Endothelial cell of umbilical vein (primary cell): ENCODE data around the gene CREBL2. TPM values are rescaled to one million over a fixed set of nuclear protein-coding genes. Genes with fewer than 3 reads are reported as not detected.

ENCODE experiments used
- BruUV-seq: library from RNA; stranded (reverse); fragments of 400-500 nt; replicated peaks from 2 replicates; lab custom pipeline; 2021; lab: Mats Ljungman, UMichigan
- CTCF ChIA-PET: fragments of 300-600, 350-600 bp; sonication (Branson Sonifier 250); formaldehyde crosslinking; loops from one replicate; lab custom pipeline; 2021; ENCODE audit warnings: antibody characterized with exemption, inconsistent platforms; lab: Charles Lee
- POLR2A ChIA-PET: fragments of 300-600, 350-600 bp; sonication (Branson Sonifier 250); formaldehyde crosslinking; loops from one replicate; lab custom pipeline; 2021; ENCODE audit warnings: antibody characterized with exemption, inconsistent platforms; lab: Charles Lee
- DNase-seq: peaks from one replicate; pipeline ENCODE4 v3.0.0-alpha.2; 2011; ENCODE audit warnings: low read depth, low spot score
- FAIRE-seq: peaks from 2 replicates; lab custom pipeline; 2011; peaks lifted over from hg19 to GRCh38; lab: Jason Lieb, UNC
- H2AFZ ChIP-seq: 2 replicates; pipeline ENCODE4 v1.6.0; 2012; ENCODE audit warnings: low read depth, low read length, control low read depth, inconsistent platforms
- H3K27ac ChIP-seq: 2 replicates; pipeline ENCODE4 v1.5.1; 2011; ENCODE audit warnings: low read depth, mild to moderate bottlenecking, control low read depth, low read length, moderate library complexity; ENCODE audit not compliant: insufficient read depth
- H3K27me3 ChIP-seq, 2 experiments: 2 replicates each; pipeline versions ENCODE4 v1.6.0 to v1.6.1; 2011; ENCODE audit warnings: low read length in 2 of 2, mixed read lengths in 1 of 2; ENCODE audit not compliant: control insufficient read depth in 2 of 2, insufficient read depth in 2 of 2
- H3K36me3 ChIP-seq, 2 experiments: 2 replicates in 1 of 2; 3 replicates in 1 of 2; pipeline ENCODE4 v1.5.1; 2011; ENCODE audit warnings: low read length in 2 of 2, mild to moderate bottlenecking in 1 of 2, moderate library complexity in 1 of 2; ENCODE audit not compliant: control insufficient read depth in 2 of 2, insufficient read depth in 2 of 2; ENCODE audit errors: extremely low read depth in 1 of 2
- H3K4me1 ChIP-seq: 3 replicates; pipeline ENCODE4 v1.5.1; 2011; ENCODE audit warnings: mild to moderate bottlenecking, low read length; ENCODE audit not compliant: control insufficient read depth, insufficient read depth; ENCODE audit errors: extremely low read depth
- H3K4me2 ChIP-seq: 2 replicates; pipeline ENCODE4 v1.6.1; 2011; ENCODE audit warnings: low read length, control low read depth, mixed read lengths; ENCODE audit not compliant: insufficient read depth
- H3K4me3 ChIP-seq, 3 experiments: fragments of 200-600 bp in 1 of 3; sonication (generic), shearing (Covaris generic) in 1 of 3; replicated peaks in 1 of 3; 2 replicates each; pipeline ENCODE4 v1.5.1; 2011 to 2016; ENCODE audit warnings: control low read depth in 3 of 3, low read length in 3 of 3, mild to moderate bottlenecking in 2 of 3, inconsistent platforms in 1 of 3, low read depth in 1 of 3, moderate library complexity in 1 of 3; ENCODE audit not compliant: insufficient read depth in 1 of 3
- H3K79me2 ChIP-seq: 2 replicates; pipeline ENCODE4 v1.6.0; 2012; ENCODE audit warnings: low read length, inconsistent platforms; ENCODE audit not compliant: control insufficient read depth, insufficient read depth
- H3K9ac ChIP-seq: replicated peaks from 2 replicates; pipeline ENCODE3; 2011; ENCODE audit warnings: low read length, control low read depth; ENCODE audit not compliant: insufficient read depth; ENCODE audit errors: extremely low read depth
- H3K9me1 ChIP-seq: replicated peaks from 3 replicates; pipeline ENCODE4 v1.6.0; 2011; ENCODE audit warnings: mild to moderate bottlenecking, low read length; ENCODE audit not compliant: control insufficient read depth, insufficient read depth; ENCODE audit errors: extremely low read depth
- H3K9me3 ChIP-seq: replicated peaks from 2 replicates; pipeline ENCODE4 v1.5.1; 2012; ENCODE audit warnings: low read length, inconsistent platforms; ENCODE audit not compliant: control insufficient read depth, insufficient read depth
- H4K20me1 ChIP-seq: replicated peaks from 2 replicates; pipeline ENCODE3; 2011; ENCODE audit warnings: mild to moderate bottlenecking, low read length; ENCODE audit not compliant: control insufficient read depth, insufficient read depth; ENCODE audit errors: extremely low read depth
- EZH2 ChIP-seq: IDR thresholded peaks from 2 replicates; pipeline ENCODE4 v1.6.1; 2012; ENCODE audit warnings: borderline replicate concordance, low read depth, mild to moderate bottlenecking, moderate library complexity, low read length, inconsistent platforms; ENCODE audit not compliant: severe bottlenecking
- FOS ChIP-seq: IDR thresholded peaks from 2 replicates; pipeline ENCODE4 v1.6.1; 2011; ENCODE audit warnings: mild to moderate bottlenecking, low read length, moderate library complexity, borderline replicate concordance; ENCODE audit not compliant: insufficient read depth
- GATA2 ChIP-seq: IDR thresholded peaks from 2 replicates; pipeline ENCODE4 v1.7.0; 2011; ENCODE audit warnings: low read depth, mild to moderate bottlenecking, moderate library complexity, mixed read lengths, low read length; ENCODE audit not compliant: insufficient read length, insufficient read depth
- JUN ChIP-seq: IDR thresholded peaks from 2 replicates; pipeline ENCODE4 v1.6.1; 2011; ENCODE audit warnings: borderline replicate concordance, low read depth; ENCODE audit not compliant: insufficient read length, insufficient read depth
- MAX ChIP-seq: IDR thresholded peaks from 2 replicates; pipeline ENCODE4 v1.6.1; 2011; ENCODE audit not compliant: insufficient read depth, insufficient read length
- MYC ChIP-seq: IDR thresholded peaks from one replicate; pipeline ENCODE4 v1.6.1; 2011; ENCODE audit warnings: mild to moderate bottlenecking, low read depth, low read length
- POLR2A ChIP-seq: IDR thresholded peaks from 2 replicates; pipeline ENCODE4 v1.6.1; 2012; ENCODE audit warnings: low read depth, mild to moderate bottlenecking, control low read depth, low read length
- POLR2AphosphoS5 ChIP-seq: IDR thresholded peaks from 2 replicates; pipeline ENCODE4 v1.6.1; 2012; ENCODE audit warnings: low read depth, mild to moderate bottlenecking, control low read depth, low read length, moderate library complexity; ENCODE audit not compliant: insufficient read depth
- dilution Hi-C: fragments of 300-500 bp; cut with MboI; formaldehyde crosslinking; loops from one replicate; pipeline ENCODE4 v1.15.0; 2019; ENCODE audit warnings: low sequenced_read_pairs; ENCODE audit not compliant: extremely low pct_ligation_motif_present
- intact Hi-C: fragments of 100-400 bp; cut with micrococcal nuclease; formaldehyde crosslinking; loops from one replicate; pipeline ENCODE4 v1.10.0; 2022
- polyA plus RNA-seq, 4 experiments: library from polyadenylated mRNA; depleted of rRNA in 3 of 4; stranded (reverse) in 3 of 4; unstranded in 1 of 4; fragments of >200 nt; gene quantifications; 2 replicates each; pipeline versions ENCODE4 v1.2.1 to v1.2.3, GENCODE V29; 2011 to 2012; ENCODE audit warnings: missing spikeins in 1 of 4
- total RNA-seq: library from RNA; stranded (reverse); gene quantifications from 2 replicates; pipeline ENCODE4 v1.2.3, GENCODE V29; 2021
- TF ChIP-seq, protein P1 (sequence below), 2 donors: IDR thresholded peaks; 1 replicate in 1 of 2; 2 replicates in 1 of 2; pipeline ENCODE4 v1.5.1; 2011; ENCODE audit warnings: low read length in 2 of 2, mild to moderate bottlenecking in 2 of 2, moderate library complexity in 2 of 2, control low read depth in 1 of 2, inconsistent platforms in 1 of 2, low read depth in 1 of 2; ENCODE audit not compliant: insufficient read depth in 1 of 2; ENCODE audit errors: extremely low read depth in 1 of 2

Gene CREBL2
- total and polyA plus RNA-seq, 2 donors (not counting 3 experiments of a cell fraction or from before 2014, with no cell fraction given): 10.5 to 19.4 TPM

GRCh38 chr12:12660201-12660600 lies 48.5 kb downstream of the CREBL2 start:
- no peaks in the 10 kb centered on the region for H4K20me1 ChIP-seq
- BruUV-seq: no TSS peak
- H3K4me2 ChIP-seq: no peak overlapping the region
- H3K9me3 ChIP-seq: no peaks in the 10 kb centered on the region
- no peak overlapping the region for H2AFZ ChIP-seq
- peaks cover 5 to 8% of the 10 kb centered on the region in 2 experiments for H3K27me3 ChIP-seq
- no peaks in the 10 kb centered on the region for H3K36me3 ChIP-seq
- no peak overlapping the region for H3K9ac ChIP-seq
- intact Hi-C loops: no loop called here
- no peaks in the 10 kb centered on the region for H3K79me2 ChIP-seq
- H3K9me1 ChIP-seq: no peaks in the 10 kb centered on the region
- DNase-seq: no peak
- dilution Hi-C loops: no loop called here
- ChIA-PET CTCF (no interaction called here), POLR2A (no interaction called here)
- H3K4me3 ChIP-seq: no peak overlapping the region
- FAIRE-seq: no peak
- TF ChIP-seq JUN (no peak), POLR2AphosphoS5 (no peak), GATA2 (no peak), FOS (no peak), EZH2 (no peak), MAX (no peak), POLR2A (no peak), MYC (no peak)
- TF ChIP-seq, protein P1, sequence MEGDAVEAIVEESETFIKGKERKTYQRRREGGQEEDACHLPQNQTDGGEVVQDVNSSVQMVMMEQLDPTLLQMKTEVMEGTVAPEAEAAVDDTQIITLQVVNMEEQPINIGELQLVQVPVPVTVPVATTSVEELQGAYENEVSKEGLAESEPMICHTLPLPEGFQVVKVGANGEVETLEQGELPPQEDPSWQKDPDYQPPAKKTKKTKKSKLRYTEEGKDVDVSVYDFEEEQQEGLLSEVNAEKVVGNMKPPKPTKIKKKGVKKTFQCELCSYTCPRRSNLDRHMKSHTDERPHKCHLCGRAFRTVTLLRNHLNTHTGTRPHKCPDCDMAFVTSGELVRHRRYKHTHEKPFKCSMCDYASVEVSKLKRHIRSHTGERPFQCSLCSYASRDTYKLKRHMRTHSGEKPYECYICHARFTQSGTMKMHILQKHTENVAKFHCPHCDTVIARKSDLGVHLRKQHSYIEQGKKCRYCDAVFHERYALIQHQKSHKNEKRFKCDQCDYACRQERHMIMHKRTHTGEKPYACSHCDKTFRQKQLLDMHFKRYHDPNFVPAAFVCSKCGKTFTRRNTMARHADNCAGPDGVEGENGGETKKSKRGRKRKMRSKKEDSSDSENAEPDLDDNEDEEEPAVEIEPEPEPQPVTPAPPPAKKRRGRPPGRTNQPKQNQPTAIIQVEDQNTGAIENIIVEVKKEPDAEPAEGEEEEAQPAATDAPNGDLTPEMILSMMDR (IDR thresholded peaks at IDR 0.05; ENCODE audit: extremely low read depth in 1 of 2, insufficient read depth in 1 of 2, low read depth in 1 of 2, low read length in 2 of 2): no peak
- no peaks in the 10 kb centered on the region for H3K4me1 ChIP-seq
- H3K27ac ChIP-seq: no peak overlapping the region
